Fibroblast of lung (primary cell): Measurements from ENCODE around the gene FAM98C. TPM values are rescaled to one million over a fixed set of nuclear protein-coding genes. Genes with fewer than 3 reads are reported as not detected.

Experiments
- DNase-seq, 2 donors: peaks; one replicate each; pipeline versions ENCODE4 v3.0.0 to v3.0.0-alpha.2; 2010; ENCODE audit warnings: low read depth in 2 of 2
- H2AFZ ChIP-seq: 2 replicates; pipeline ENCODE4 v1.5.1; 2012; ENCODE audit warnings: low read length, control low read depth, inconsistent platforms
- H3K27ac ChIP-seq: 2 replicates; pipeline ENCODE4 v1.5.1; 2011; ENCODE audit warnings: low read length, control low read depth; ENCODE audit not compliant: insufficient read depth
- H3K27me3 ChIP-seq: 2 replicates; pipeline ENCODE4 v1.5.1; 2011; ENCODE audit warnings: mild to moderate bottlenecking, low read length; ENCODE audit not compliant: control insufficient read depth, insufficient read depth
- H3K36me3 ChIP-seq: 2 replicates; pipeline ENCODE4 v1.5.1; 2011; ENCODE audit warnings: low read length; ENCODE audit not compliant: control insufficient read depth, insufficient read depth
- H3K4me1 ChIP-seq: 2 replicates; pipeline ENCODE4 v1.5.1; 2011; ENCODE audit warnings: low read length; ENCODE audit not compliant: control insufficient read depth, insufficient read depth; ENCODE audit errors: extremely low read depth
- H3K4me2 ChIP-seq: 2 replicates; pipeline ENCODE4 v1.5.1; 2011; ENCODE audit warnings: low read length, control low read depth; ENCODE audit not compliant: insufficient read depth; ENCODE audit errors: extremely low read depth
- H3K4me3 ChIP-seq, 4 experiments: fragments of 200-600 bp in 1 of 4; sonication (generic) in 1 of 4; replicated peaks in 1 of 4; 2 replicates each; pipeline ENCODE4 v1.5.1; 2011 to 2016; ENCODE audit warnings: low read length in 4 of 4, low read depth in 3 of 4, mild to moderate bottlenecking in 3 of 4, control low read depth in 2 of 4, inconsistent platforms in 1 of 4, mixed read lengths in 1 of 4; ENCODE audit not compliant: insufficient read depth in 1 of 4; ENCODE audit errors: control extremely low read depth in 1 of 4
- H3K79me2 ChIP-seq: 2 replicates; pipeline ENCODE4 v1.5.1; 2012; ENCODE audit warnings: mild to moderate bottlenecking, low read length, inconsistent platforms; ENCODE audit not compliant: control insufficient read depth, insufficient read depth
- H3K9ac ChIP-seq: 2 replicates; pipeline ENCODE4 v1.5.1; 2011; ENCODE audit warnings: mild to moderate bottlenecking, low read length, control low read depth; ENCODE audit not compliant: insufficient read depth
- H3K9me3 ChIP-seq: 2 replicates; pipeline ENCODE4 v1.5.1; 2012; ENCODE audit warnings: low read depth, low read length; ENCODE audit not compliant: control insufficient read depth, insufficient read depth
- H4K20me1 ChIP-seq: 2 replicates; pipeline ENCODE4 v1.5.1; 2011; ENCODE audit warnings: low read length; ENCODE audit not compliant: control insufficient read depth, insufficient read depth; ENCODE audit errors: extremely low read depth
- CTCF ChIP-seq, 2 donors: IDR thresholded peaks in 1 of 2; conservative IDR thresholded peaks in 1 of 2; 1 replicate in 1 of 2; 2 replicates in 1 of 2; pipeline ENCODE4 v1.5.1; 2011 to 2012; ENCODE audit warnings: low read length in 2 of 2, control low read depth in 1 of 2, inconsistent platforms in 1 of 2, low read depth in 1 of 2, mild to moderate bottlenecking in 1 of 2
- EZH2 ChIP-seq: IDR thresholded peaks from 2 replicates; pipeline ENCODE4 v1.5.1; 2012; ENCODE audit warnings: low read length, control low read depth, mild to moderate bottlenecking; ENCODE audit errors: missing control alignments
- polyA plus RNA-seq, 2 donors: library from polyadenylated mRNA; depleted of rRNA in 1 of 2; stranded (reverse) in 1 of 2; unstranded in 1 of 2; fragments of >200 nt; gene quantifications; 2 replicates each; pipeline ENCODE4 v1.2.1, GENCODE V29; 2011 to 2012; ENCODE audit warnings: missing spikeins in 1 of 2
- total RNA-seq: library from RNA; depleted of rRNA; stranded (reverse); fragments of >200 nt; gene quantifications from 2 replicates; pipeline ENCODE4 v1.2.1, GENCODE V29; 2014

FAM98C gene
- total and polyA plus RNA-seq, 2 donors (not counting 1 experiment from before 2014, with no cell fraction given): 4.5 to 10.6 TPM

GRCh38 chr19:38389101-38389925 lies 13.6 kb upstream of the FAM98C start:
- H3K36me3 ChIP-seq: peaks cover 16% of the 10 kb centered on the region
- TF ChIP-seq CTCF (conservative IDR thresholded peaks at IDR 0.05 in 1 of 2, IDR thresholded peaks at IDR 0.05 in 1 of 2; ENCODE audit: low read depth in 1 of 2, low read length in 2 of 2) (no peak), EZH2 (no peak)
- no peaks in the 10 kb centered on the region for H3K9me3 ChIP-seq
- DNase-seq: peak; percentile 75 to 82
- peak overlapping the region; percentile 86 to 97 (median 92) for H3K4me3 ChIP-seq
- H3K9ac ChIP-seq: peak overlapping the region; percentile 88
- no peaks in the 10 kb centered on the region for H3K27me3 ChIP-seq
- peak overlapping the region; percentile 94 for H3K27ac ChIP-seq
- peaks cover 14% of the 10 kb centered on the region for H3K4me1 ChIP-seq
- no peaks in the 10 kb centered on the region for H4K20me1 ChIP-seq
- peak overlapping the region; percentile 99 for H3K4me2 ChIP-seq
- peak overlapping the region; percentile 26 for H2AFZ ChIP-seq
- peaks cover 14% of the 10 kb centered on the region for H3K79me2 ChIP-seq

GRCh38 chr19:38389957-38390924 lies 12.7 kb upstream of the FAM98C start:
- H4K20me1 ChIP-seq: no peaks in the 10 kb centered on the region
- H3K4me1 ChIP-seq: peaks cover 14% of the 10 kb centered on the region
- no peaks in the 10 kb centered on the region for H3K9me3 ChIP-seq
- H3K36me3 ChIP-seq: peaks cover 14% of the 10 kb centered on the region
- TF ChIP-seq CTCF (conservative IDR thresholded peaks at IDR 0.05 in 1 of 2, IDR thresholded peaks at IDR 0.05 in 1 of 2; ENCODE audit: low read depth in 1 of 2, low read length in 2 of 2) (no peak), EZH2 (no peak)
- peak overlapping the region; percentile 94 for H3K27ac ChIP-seq
- H3K4me3 ChIP-seq: peak overlapping the region; percentile 43 to 88 (median 70)
- peaks cover 14% of the 10 kb centered on the region for H3K79me2 ChIP-seq
- H3K9ac ChIP-seq: peak overlapping the region; percentile 88
- H3K27me3 ChIP-seq: no peaks in the 10 kb centered on the region
- DNase-seq: no peak
- H2AFZ ChIP-seq: peak overlapping the region; percentile 30
- H3K4me2 ChIP-seq: peak overlapping the region; percentile 96
